HG03460 (cell line): ENCODE data around the gene RBP7.
"Not testable (repeated sequence)": the region's sequence is repeated elsewhere in the genome, so short reads cannot be mapped to it uniquely, and the experiment has no call there.

ENCODE experiments used
- ATAC-seq: cut with Tn5 transposase; IDR thresholded peaks from one replicate; pipeline ENCODE4 v1.9.1; 2021; ENCODE audit not compliant: unreplicated experiment

Gene RBP7

DNA sequence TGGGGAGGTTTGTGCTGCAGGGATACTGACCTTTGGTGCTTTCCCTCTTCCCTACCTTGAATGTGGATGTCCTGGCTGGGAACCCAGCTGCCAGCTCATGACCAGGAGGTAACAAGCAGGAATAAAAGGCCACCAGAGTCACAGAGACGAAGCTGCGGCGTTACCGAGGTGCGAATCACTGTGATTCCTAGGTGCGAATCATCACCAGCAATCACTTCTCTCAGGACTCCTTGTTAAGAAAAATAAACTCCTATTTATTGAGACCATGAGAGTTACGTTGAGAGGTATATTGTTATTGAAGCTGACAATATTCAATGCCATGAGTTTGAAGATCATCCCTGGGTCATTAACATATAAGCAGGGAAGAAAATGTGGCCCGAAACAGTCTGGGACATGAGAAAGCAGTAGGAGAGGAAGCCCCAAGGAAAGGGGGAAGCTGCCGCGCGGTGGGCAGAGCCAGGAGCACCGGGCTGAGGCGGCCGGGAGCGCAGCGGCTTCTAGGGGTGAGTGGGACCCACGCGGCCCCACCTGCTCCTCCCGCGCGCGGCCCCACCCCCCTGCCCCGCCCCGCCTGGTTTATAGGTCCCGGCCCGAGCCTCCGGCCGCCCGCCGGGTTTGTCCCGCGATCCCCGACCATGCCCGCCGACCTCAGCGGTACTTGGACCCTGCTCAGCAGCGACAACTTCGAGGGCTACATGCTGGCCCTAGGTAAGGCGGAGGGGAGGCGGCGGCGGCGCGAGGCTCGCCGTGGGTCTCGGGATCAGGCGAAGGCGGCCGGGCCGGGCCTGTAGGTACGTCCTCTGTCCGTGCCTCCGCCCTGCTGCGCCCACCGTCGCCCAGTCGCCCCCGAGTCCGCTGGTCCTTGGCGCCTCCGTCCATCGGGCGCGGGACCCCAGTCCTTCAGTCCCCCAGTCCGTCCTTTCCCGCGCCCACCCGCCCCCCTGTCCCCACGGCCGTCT is at the start of gene RBP7:
RBP7 (plus strand) TSS at position 605 of the 959 bp plus-strand sequence; CDS start at position 636, 31 bp downstream.
- no peak for ATAC-seq

GRCh38 chr1:9957726-9958125 is 39.3 kb upstream of the RBP7 start:
- ATAC-seq = no peak

- no peak for ATAC-seq
Observed at GRCh38 chr1:9960011-9960410, 37.0 kb upstream of the RBP7 start.

DNA sequence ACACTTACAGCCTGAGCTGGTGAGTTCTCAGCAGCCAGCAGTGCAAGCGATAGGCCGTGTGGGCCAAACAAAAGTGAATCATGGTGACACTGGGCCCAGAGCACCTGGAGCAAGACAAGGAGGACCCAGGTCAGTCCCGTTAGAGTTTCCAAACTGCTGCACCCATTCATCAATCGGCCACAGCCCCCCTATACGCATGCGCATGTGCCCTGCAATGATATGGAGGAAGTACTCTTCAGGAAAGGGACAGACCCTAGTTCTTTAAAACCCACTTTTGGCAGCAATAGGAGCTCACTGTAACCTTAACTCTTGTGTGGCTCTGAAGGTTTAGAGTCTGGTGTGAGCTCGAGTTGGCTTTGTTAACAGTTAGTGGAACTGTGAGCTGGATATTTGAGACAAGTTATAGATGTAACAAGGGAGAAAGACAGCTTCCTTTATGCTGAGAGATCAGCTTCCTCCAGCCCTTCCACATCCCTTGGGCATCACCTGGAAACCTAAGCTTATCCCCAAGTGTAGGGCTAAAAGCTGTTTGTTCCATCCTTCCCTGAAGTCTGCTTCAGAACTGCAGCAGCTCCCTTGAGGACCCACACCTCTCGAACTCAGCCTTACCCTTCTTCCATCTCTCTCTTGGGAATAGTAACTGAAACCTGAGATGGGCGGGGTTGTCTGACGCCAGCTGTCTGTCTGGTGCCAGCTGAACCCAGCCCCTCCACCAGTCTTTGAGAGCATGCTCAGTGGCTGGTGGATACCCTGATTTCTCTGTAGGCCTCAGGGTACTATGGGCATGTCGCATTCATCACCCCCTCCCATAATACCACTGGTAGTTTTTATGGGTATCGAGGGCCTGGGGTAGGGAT is 36.1 kb upstream of the RBP7 start:
- no peak for ATAC-seq

- ATAC-seq = no peak
Observed at GRCh38 chr1:9984253-9984652, 12.8 kb upstream of the RBP7 start.

- ATAC-seq = no peak
Observed at GRCh38 chr1:9985001-9985400, 12.0 kb upstream of the RBP7 start.

- ATAC-seq = no peak
Observed at GRCh38 chr1:9989773-9990172, 7.3 kb upstream of the RBP7 start.

DNA sequence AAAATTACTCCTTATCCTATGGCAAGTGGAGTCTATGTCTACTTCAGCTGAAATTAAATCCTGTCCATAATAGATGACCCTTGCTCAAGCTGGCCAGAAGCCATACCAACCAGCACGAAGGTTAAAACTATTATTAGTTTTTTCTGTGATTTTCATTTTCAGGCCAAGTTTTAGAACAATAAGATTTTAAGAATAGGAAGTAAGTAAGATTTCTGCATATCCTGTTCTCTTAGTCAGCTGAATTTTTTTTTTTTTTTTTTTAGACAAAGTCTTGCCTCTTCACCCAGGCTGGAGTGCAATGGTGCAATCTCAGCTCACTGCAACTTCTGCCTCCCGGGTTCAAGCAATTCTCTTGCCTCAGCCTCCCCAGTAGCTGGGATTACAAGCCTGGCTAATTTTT is 6.1 kb upstream of the RBP7 start:
- ATAC-seq = no peak

DNA sequence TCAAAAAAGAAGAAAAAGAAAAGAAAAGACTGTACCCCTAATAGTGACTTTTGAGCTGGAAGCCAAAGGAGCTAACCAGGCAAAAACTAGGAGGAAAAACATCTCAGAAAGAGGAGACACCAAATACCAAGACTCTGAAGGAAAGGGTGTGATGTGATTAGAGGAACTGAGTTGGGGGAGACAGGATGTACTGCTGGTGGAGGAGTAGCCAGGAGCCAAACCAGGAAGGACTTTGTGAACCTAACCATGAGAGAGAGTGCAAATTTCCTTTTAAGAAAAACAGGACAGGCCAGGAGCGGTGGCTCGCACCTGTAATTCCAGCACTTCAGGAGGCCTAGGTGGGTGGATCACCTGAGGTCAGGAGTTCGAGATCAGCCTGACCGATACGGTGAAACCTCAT is 4.1 kb upstream of the RBP7 start:
- ATAC-seq = no peak

GRCh38 chr1:9993561-9994075 is 3.4 kb upstream of the RBP7 start:
- ATAC-seq = no peak

DNA sequence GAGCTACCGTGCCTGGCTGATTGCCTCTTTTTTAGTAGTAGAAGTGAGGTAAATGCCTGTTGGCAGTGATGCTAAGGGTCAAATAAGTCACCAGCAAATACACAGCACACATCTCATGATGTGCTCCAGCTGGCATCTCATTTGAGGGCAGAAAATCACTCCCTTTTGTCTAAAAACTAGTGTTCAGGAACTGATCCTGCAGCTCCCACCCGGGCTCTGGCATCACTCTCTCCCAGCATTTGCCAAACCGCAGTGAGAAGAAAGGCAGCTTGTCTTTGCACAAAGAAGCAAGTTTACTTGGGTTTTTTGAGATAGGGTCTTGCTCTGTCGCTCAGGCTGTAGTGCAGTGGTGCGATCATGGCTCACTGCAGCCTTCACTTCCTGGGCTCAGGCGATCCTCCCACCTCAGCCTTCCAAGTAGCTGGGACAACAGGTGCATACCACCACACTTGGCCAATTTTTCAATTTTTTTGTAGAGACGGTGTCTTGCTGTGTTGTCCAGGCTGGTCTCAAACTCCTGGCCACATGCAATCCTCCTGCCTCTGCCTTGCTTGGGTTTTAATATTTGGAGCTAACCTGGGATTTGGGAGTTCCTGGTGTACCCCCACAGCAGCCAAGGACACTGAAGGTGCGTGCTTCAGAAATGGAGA is 4.1 kb downstream of the RBP7 start:
- ATAC-seq = no peak

- not testable (repeated sequence) for ATAC-seq
Observed at GRCh38 chr1:10005248-10005647, 8.2 kb downstream of the RBP7 start.

GRCh38 chr1:10007169-10007568 is 10.1 kb downstream of the RBP7 start:
- ATAC-seq = no peak

DNA sequence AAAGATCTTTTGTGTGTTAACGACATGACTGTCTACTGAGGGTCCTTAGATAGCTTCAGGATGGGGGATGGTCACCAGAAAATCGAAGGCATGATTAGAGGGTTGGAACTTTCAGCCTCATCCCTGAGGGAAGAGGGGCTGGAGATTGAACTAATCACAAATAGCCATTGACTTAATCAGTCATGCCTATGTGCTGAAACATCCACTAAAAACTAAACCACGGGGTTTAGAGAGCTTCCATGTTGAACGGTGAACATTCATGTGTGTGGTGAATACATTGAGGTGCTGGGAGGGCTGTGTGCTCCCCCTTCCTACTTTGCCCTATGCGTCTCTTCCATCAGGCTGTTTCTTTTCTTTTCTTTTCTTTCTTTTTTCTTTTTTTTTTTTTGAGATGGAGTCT is 17.0 kb downstream of the RBP7 start:
- no peak for ATAC-seq

GRCh38 chr1:10019561-10019960 is 22.5 kb downstream of the RBP7 start:
- no peak for ATAC-seq

DNA sequence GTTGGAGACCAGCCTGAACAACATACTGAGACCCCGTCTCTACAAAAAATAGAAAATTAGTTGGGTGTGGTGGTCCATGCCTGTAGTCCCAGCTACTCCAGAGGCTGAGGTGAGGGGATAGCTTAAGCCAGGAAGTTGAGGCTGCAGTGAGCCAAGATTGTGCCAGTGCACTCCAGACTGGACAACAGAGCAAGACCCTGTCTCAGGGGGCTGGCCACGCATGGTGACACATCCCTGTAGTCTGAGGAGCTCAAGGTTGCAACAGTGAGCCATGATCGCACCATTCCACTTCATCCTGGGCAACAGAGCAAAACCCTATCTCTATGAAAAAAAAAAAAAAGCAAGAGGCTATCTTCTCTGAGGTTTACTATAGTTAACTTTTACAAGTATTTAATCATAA is 23.1 kb downstream of the RBP7 start:
- ATAC-seq = no peak

DNA sequence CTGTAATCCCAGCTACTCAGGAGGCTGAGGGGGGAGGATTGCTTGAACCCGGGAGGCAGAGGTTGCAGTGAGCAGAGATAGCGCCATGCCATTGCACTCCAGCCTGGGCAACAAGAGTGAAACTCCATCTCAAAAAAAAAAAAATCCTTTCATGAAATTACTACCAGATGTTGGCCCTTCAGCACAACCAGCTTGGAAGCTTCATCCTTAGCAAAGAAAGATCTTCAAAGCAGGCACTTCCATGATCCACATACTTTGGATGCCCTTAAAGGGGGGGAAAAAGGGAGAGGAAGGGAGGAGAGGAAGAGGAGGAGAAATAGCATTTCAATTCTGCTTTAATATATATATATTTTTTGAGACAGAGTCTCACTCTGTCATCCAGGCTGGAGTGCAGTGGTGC is 23.6 kb downstream of the RBP7 start:
- not testable (repeated sequence) for ATAC-seq

DNA sequence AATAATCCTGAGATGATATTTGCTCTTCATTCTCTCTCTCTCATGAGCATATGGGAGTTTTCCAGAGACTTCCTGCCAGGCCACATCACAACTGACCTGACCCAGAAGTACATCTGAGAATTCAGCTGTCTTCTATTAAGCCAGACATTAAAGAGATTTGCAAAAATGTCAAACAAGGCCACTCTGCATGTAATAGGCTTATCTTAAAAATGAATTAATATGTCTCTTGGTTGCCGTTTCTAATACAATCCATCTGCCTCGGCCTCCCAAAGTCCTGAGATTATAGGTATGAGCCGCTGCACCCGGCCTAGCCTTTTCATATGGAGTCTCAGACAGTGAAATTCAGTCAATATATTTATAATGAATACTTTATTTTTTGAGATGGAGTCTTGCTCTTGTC is 25.0 kb downstream of the RBP7 start:
- not testable (repeated sequence) for ATAC-seq

DNA sequence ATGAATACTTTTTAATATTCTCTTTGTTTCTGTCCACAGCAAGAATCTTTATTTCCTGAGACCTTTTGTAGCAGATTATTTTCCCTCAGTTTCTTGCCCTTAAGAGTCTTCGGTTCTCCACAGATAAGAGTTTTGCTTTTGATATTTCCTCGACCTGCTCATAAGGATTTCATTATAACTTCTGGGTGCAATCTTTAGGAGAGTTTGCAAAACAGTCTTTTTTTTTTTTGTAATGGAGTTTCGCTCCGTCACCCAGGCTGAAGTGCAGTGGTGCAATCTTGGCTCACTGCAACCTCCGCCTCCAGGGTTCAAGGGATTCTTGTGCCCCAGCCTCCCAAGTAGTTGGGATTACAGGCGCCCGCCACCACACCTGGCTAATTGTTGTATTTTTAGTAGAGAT is 25.6 kb downstream of the RBP7 start:
- no peak for ATAC-seq

GRCh38 chr1:10025354-10025753 is 28.3 kb downstream of the RBP7 start:
- ATAC-seq = no peak

- ATAC-seq = no peak
Observed at GRCh38 chr1:10027027-10027426, 30.0 kb downstream of the RBP7 start.
